ENCODE results near the gene AGBL5. TPM values are rescaled to one million over a fixed set of nuclear protein-coding genes. Genes with fewer than 3 reads are reported as not detected.

The AGBL5 gene
- total and polyA plus RNA-seq, 4 experiments from 2014 or later: 7.4 to 14.9 (median 10.8) TPM

GRCh38 chr2:27025281-27025800 is 26.1 kb upstream of the AGBL5 start:
- ChIA-PET POLR2A (ENCODE audit: partially characterized antibody) (no interaction called here), CTCF (ENCODE audit: partially characterized antibody) (no interaction called here)
- H3K27me3 ChIP-seq (ENCODE audit: insufficient read depth, low read length): no peaks in the 10 kb centered on the region
- H3K36me3 Mint-ChIP-seq: peaks cover 3 to 20% of the 10 kb centered on the region in 2 donors
- no peak overlapping the region for H3K4me3 ChIP-seq (ENCODE audit: low read length in 2 of 2)
- no peak overlapping the region for H3K4me3 Mint-ChIP-seq
- no peaks in the 10 kb centered on the region for H3K9me3 ChIP-seq (ENCODE audit: control insufficient read depth in 1 of 2, low read length in 2 of 2)
- no peaks in the 10 kb centered on the region for H3K27me3 Mint-ChIP-seq
- H3K4me1 Mint-ChIP-seq: peaks cover under 1 to 12% (median 10%) of the 10 kb centered on the region in 4 donors
- H3K9me3 Mint-ChIP-seq: no peaks in the 10 kb centered on the region
- no peak overlapping the region for H3K27ac ChIP-seq (ENCODE audit: low read depth, low read length)
- H3K4me1 ChIP-seq (ENCODE audit: insufficient read depth, low read length): no peaks in the 10 kb centered on the region
- peaks cover 6% of the 10 kb centered on the region for H3K36me3 ChIP-seq (ENCODE audit: insufficient read depth, low read length)
- no peak overlapping the region for H3K27ac Mint-ChIP-seq
- no peak for DNase-seq
- intact Hi-C loops (cut with micrococcal nuclease): no loop called here

GRCh38 chr2:27025861-27026851 is 25.3 kb upstream of the AGBL5 start:
- H3K4me1 ChIP-seq (ENCODE audit: insufficient read depth, low read length): no peaks in the 10 kb centered on the region
- no peaks in the 10 kb centered on the region for H3K9me3 Mint-ChIP-seq
- no peak overlapping the region for H3K4me3 ChIP-seq (ENCODE audit: low read length in 2 of 2)
- H3K4me3 Mint-ChIP-seq: no peak overlapping the region
- no peaks in the 10 kb centered on the region for H3K27me3 ChIP-seq (ENCODE audit: insufficient read depth, low read length)
- no peak overlapping the region for H3K27ac ChIP-seq (ENCODE audit: low read depth, low read length)
- peaks cover 3 to 20% of the 10 kb centered on the region in 2 donors for H3K36me3 Mint-ChIP-seq
- H3K27ac Mint-ChIP-seq: peak overlapping the region in 1 of 7 donors; percentile 27
- no peaks in the 10 kb centered on the region for H3K27me3 Mint-ChIP-seq
- DNase-seq: no peak
- peaks cover 6% of the 10 kb centered on the region for H3K36me3 ChIP-seq (ENCODE audit: insufficient read depth, low read length)
- POLR2A ChIA-PET (ENCODE audit: partially characterized antibody): no interaction called here
- CTCF ChIA-PET (ENCODE audit: partially characterized antibody): no interaction called here
- peaks cover 2 to 17% (median 12%) of the 10 kb centered on the region in 4 donors for H3K4me1 Mint-ChIP-seq
- no peaks in the 10 kb centered on the region for H3K9me3 ChIP-seq (ENCODE audit: control insufficient read depth in 1 of 2, low read length in 2 of 2)
- intact Hi-C loops (cut with micrococcal nuclease): no loop called here

GRCh38 chr2:27027211-27027651 is 24.2 kb upstream of the AGBL5 start:
- CTCF ChIA-PET (ENCODE audit: partially characterized antibody): no interaction called here
- Mint-ChIP-seq H3K4me1 (peaks cover 4 to 24% (median 17%) of the 10 kb centered on the region in 4 donors), H3K9me3 (no peaks in the 10 kb centered on the region), H3K27ac (no peak overlapping the region), H3K27me3 (no peaks in the 10 kb centered on the region), H3K4me3 (no peak overlapping the region), H3K36me3 (peaks cover 3 to 20% of the 10 kb centered on the region in 2 donors)
- Histone ChIP-seq H3K9me3 (ENCODE audit: control insufficient read depth in 1 of 2, low read length in 2 of 2) (no peaks in the 10 kb centered on the region), H3K27me3 (ENCODE audit: insufficient read depth, low read length) (no peaks in the 10 kb centered on the region), H3K36me3 (ENCODE audit: insufficient read depth, low read length) (peaks cover 6% of the 10 kb centered on the region), H3K4me3 (ENCODE audit: low read length in 2 of 2) (no peak overlapping the region), H3K4me1 (ENCODE audit: insufficient read depth, low read length) (peaks cover 7% of the 10 kb centered on the region), H3K27ac (ENCODE audit: low read depth, low read length) (no peak overlapping the region)
- POLR2A ChIA-PET (ENCODE audit: partially characterized antibody): no interaction called here
- DNase-seq: no peak
- intact Hi-C loops (cut with micrococcal nuclease): no loop called here

- Mint-ChIP-seq H3K27me3 (no peaks in the 10 kb centered on the region), H3K4me3 (peak overlapping the region in 1 of 8 donors; percentile 31), H3K9me3 (no peaks in the 10 kb centered on the region), H3K27ac (no peak overlapping the region), H3K4me1 (peaks cover 13 to 38% (median 29%) of the 10 kb centered on the region in 4 donors), H3K36me3 (peaks cover 0 to 27% of the 10 kb centered on the region in 2 donors)
- Histone ChIP-seq H3K36me3 (ENCODE audit: insufficient read depth, low read length) (no peaks in the 10 kb centered on the region), H3K27ac (ENCODE audit: low read depth, low read length) (no peak overlapping the region), H3K9me3 (ENCODE audit: control insufficient read depth in 1 of 2, low read length in 2 of 2) (no peaks in the 10 kb centered on the region), H3K4me1 (ENCODE audit: insufficient read depth, low read length) (peaks cover 17% of the 10 kb centered on the region), H3K4me3 (ENCODE audit: low read length in 2 of 2) (no peak overlapping the region), H3K27me3 (ENCODE audit: insufficient read depth, low read length) (no peaks in the 10 kb centered on the region)
- CTCF ChIA-PET (ENCODE audit: partially characterized antibody): no interaction called here
- POLR2A ChIA-PET (ENCODE audit: partially characterized antibody): interaction anchor here (2.1 to 6.8 kb wide), 2 partner anchors 17 to 22 kb away, joined by 4 to 72 read pairs; partner anchors contain the start of gene AGBL5
- intact Hi-C loops (cut with micrococcal nuclease): no loop called here
- no peak for DNase-seq
Observed at GRCh38 chr2:27029051-27029450, 22.4 kb upstream of the AGBL5 start.

DNA sequence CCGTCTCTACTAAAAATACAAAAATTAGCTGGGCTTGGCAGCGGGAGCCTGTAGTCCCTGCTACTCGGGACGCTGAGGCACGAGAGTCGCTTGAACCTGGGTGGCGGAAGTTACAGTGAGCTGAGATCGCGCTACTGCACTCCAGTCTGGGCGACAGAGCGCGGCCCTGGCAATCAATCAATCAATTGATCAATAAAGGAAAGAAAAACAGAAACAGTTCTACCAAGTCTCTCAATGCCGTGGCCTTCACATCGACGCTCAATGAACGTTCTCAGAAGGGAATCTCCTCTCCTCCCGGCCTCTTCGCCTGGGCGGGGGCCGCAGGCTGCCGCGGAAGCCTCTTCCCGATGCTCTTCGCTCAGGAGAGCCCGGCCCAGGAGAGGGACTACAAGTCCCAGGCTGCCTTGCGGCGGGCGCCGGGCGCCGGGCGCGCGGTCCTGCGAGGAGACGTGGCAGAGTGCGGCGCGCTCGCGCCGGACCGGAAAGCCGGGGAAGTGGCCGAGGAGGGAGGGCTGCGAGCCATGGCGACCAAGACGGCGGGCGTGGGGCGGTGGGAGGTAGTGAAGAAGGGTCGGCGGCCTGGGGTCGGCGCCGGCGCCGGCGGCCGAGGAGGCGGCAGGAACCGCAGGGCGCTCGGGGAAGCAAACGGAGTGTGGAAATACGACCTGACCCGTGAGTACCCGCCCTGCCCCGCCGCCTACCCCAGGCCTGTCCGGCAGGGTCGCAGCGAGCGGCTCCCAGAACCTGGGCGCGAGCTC is 18.8 kb upstream of the AGBL5 start, which contains the start of gene TMEM214:
Gene TMEM214 (plus strand): TSS at position 471 of the 758 bp plus-strand sequence. CDS start 51 bp downstream, at position 522.
- peak within 1 kb of the TSS; percentile 94 to 98 (median 96) for H3K4me3 Mint-ChIP-seq
- peaks cover 6 to 45% of the 10 kb centered on the region in 2 donors for H3K36me3 Mint-ChIP-seq
- no peaks in the 10 kb centered on the region for H3K27me3 Mint-ChIP-seq

DNA sequence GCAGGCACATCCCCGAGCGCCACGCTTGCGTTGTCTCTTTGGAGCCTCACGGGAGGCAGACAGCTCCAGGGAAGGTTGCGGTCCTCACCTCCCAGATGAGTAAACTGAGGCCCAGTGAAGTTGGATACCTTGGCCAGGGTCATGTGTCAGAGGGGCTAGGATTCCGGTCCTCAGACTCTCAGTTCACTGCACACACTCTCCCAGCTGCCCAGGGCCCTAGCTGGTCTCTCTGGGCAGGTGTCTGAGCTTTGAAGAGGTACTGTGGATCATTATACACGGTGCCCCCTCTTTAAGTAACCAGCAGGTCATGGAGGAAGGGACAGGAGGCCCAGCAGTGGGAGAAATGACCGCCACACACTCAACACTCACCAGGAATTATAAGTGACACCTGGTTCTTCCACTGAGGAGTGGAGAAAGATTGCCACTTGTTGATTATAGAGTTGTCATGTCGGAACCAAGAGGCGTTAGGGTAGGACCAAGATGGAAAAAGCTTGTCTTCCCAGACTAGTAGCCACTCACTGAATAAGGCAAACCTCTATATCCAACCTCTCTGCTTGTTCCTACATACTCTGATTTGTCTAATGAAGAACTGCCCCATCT is 18.1 kb upstream of the AGBL5 start:
- POLR2A ChIA-PET (ENCODE audit: partially characterized antibody): interaction anchor here (1.0 to 6.8 kb wide), 9 partner anchors 12 to 54 kb away, joined by 3 to 72 read pairs (median 5); partner anchors contain the start of genes AGBL5, KHK and OST4
- Histone ChIP-seq H3K27ac (ENCODE audit: low read depth, low read length) (peak overlapping the region; percentile 77), H3K9me3 (ENCODE audit: control insufficient read depth in 1 of 2, low read length in 2 of 2) (no peaks in the 10 kb centered on the region), H3K36me3 (ENCODE audit: insufficient read depth, low read length) (peaks cover 35% of the 10 kb centered on the region), H3K4me1 (ENCODE audit: insufficient read depth, low read length) (peaks cover 28% of the 10 kb centered on the region), H3K27me3 (ENCODE audit: insufficient read depth, low read length) (no peaks in the 10 kb centered on the region), H3K4me3 (ENCODE audit: low read length in 2 of 2) (peak overlapping the region; percentile 94 to 95)
- Mint-ChIP-seq H3K36me3 (peaks cover 6 to 50% of the 10 kb centered on the region in 2 donors), H3K27me3 (no peaks in the 10 kb centered on the region), H3K27ac (peak overlapping the region; percentile 5 to 96 (median 95)), H3K9me3 (no peaks in the 10 kb centered on the region), H3K4me3 (peak overlapping the region; percentile 89 to 96 (median 95)), H3K4me1 (peaks cover 19 to 49% (median 36%) of the 10 kb centered on the region in 4 donors)
- CTCF ChIA-PET (ENCODE audit: partially characterized antibody): interaction anchor here (1.4 to 2.4 kb wide), 2 partner anchors 17 to 54 kb away, joined by 4 to 11 read pairs; no protein-coding TSS in a partner anchor
- no peak for DNase-seq
- intact Hi-C loops (cut with micrococcal nuclease): loop anchor here (2.0 to 5.0 kb wide), 2 partner anchors 37 to 61 kb away; partner anchors contain the start of genes MAPRE3 and OST4

More for the DNA sequence above, 18.8 kb upstream of the AGBL5 start, which contains the start of gene TMEM214:
- peak within 1 kb of the TSS; percentile 94 to 95 for H3K4me3 ChIP-seq (ENCODE audit: low read length in 2 of 2)
- H3K9me3 ChIP-seq (ENCODE audit: control insufficient read depth in 1 of 2, low read length in 2 of 2): no peaks in the 10 kb centered on the region
- no peaks in the 10 kb centered on the region for H3K27me3 ChIP-seq (ENCODE audit: insufficient read depth, low read length)
- peaks cover 19 to 49% (median 36%) of the 10 kb centered on the region in 4 donors for H3K4me1 Mint-ChIP-seq
- ChIA-PET POLR2A (ENCODE audit: partially characterized antibody) (interaction anchor here (0.7 to 6.8 kb wide), 12 partner anchors 13 to 101 kb away, joined by 3 to 72 read pairs (median 4); partner anchors contain the start of genes AGBL5, KHK and OST4), CTCF (ENCODE audit: partially characterized antibody) (interaction anchor here (1.0 to 2.4 kb wide), 2 partner anchors 17 to 55 kb away, joined by 3 to 11 read pairs; no protein-coding TSS in a partner anchor)
- DNase-seq: peak; percentile 65 to 80 (median 73)
- peak within 1 kb of the TSS; percentile 77 for H3K27ac ChIP-seq (ENCODE audit: low read depth, low read length)
- peak within 1 kb of the TSS; percentile 81 to 96 (median 95) for H3K27ac Mint-ChIP-seq
- peaks cover 28% of the 10 kb centered on the region for H3K4me1 ChIP-seq (ENCODE audit: insufficient read depth, low read length)
- no peaks in the 10 kb centered on the region for H3K9me3 Mint-ChIP-seq
- H3K36me3 ChIP-seq (ENCODE audit: insufficient read depth, low read length): peaks cover 28% of the 10 kb centered on the region
- intact Hi-C loops (cut with micrococcal nuclease): loop anchor here (1.0 to 5.0 kb wide), 4 partner anchors 18 to 60 kb away; partner anchors contain the start of genes MAPRE3 and OST4
